Adrenal gland (tissue), 19 donors: Measurements from ENCODE around the gene AXIN2. TPM values are rescaled to one million over a fixed set of nuclear protein-coding genes. Genes with fewer than 3 reads are reported as not detected.

Source experiments
- DNase-seq, 7 donors: peaks; one replicate each; pipeline ENCODE4 v3.0.0-alpha.2; 2019 to 2020
- H3K27ac ChIP-seq, 5 donors: fragments of 200-600 bp; sonication (generic) in 4 of 5; 1 replicate in 3 of 5; 2 replicates in 2 of 5; pipeline versions ENCODE4 v1.5.1 to v1.8.0; 2016 to 2020; ENCODE audit warnings: mild to moderate bottlenecking in 1 of 5
- H3K27me3 ChIP-seq: fragments of 200-600 bp; 2 replicates; pipeline ENCODE4 v1.8.0; 2021
- H3K36me3 ChIP-seq, 2 donors: fragments of 200-600 bp; replicated peaks in 1 of 2; 1 replicate in 1 of 2; 2 replicates in 1 of 2; pipeline versions ENCODE4 v1.5.1 to v1.8.0; 2018 to 2022
- H3K4me1 ChIP-seq, 2 donors: fragments of 200-600 bp; replicated peaks in 1 of 2; 1 replicate in 1 of 2; 2 replicates in 1 of 2; pipeline versions ENCODE4 v1.5.1 to v1.8.0; 2018 to 2021
- H3K4me3 ChIP-seq, 4 donors: fragments of 200-600 bp; sonication (generic) in 3 of 4; one replicate each; pipeline ENCODE4 v1.5.1; 2016 to 2018
- H3K9me3 ChIP-seq, 3 donors: fragments of 200-600 bp; sonication (generic) in 1 of 3; replicated peaks in 1 of 3; 1 replicate in 2 of 3; 2 replicates in 1 of 3; pipeline versions ENCODE4 v1.5.1 to v1.8.0; 2016 to 2021
- CTCF ChIP-seq, 6 experiments: fragments of 450-650 bp in 4 of 6; fragments of 200-600 bp in 2 of 6; sonication (generic) in 1 of 6; IDR thresholded peaks; 1 replicate in 5 of 6; 2 replicates in 1 of 6; pipeline versions ENCODE4 v1.5.1 to v1.8.0; 2016 to 2021; ENCODE audit warnings: antibody characterized with exemption in 6 of 6, mild to moderate bottlenecking in 2 of 6, moderate library complexity in 1 of 6
- POLR2A ChIP-seq, 2 donors: fragments of 450-650 bp; IDR thresholded peaks; one replicate each; pipeline ENCODE4 v1.6.1; 2017; ENCODE audit warnings: antibody characterized with exemption in 2 of 2, mild to moderate bottlenecking in 2 of 2, moderate library complexity in 1 of 2
- WGBS, 4 donors: extraction: QIAGEN DNeasy Blood & Tissue Kit in 2 of 4; methylation state at CpG; one replicate each; pipeline versions ENCODE4 v1.1.5 to v1.1.7; 2013 to 2017; 5-methylcytosine and 5-hydroxymethylcytosine counted together
- intact Hi-C, 2 donors: fragments of 100-400 bp; cut with DNase I; formaldehyde crosslinking; loops; one replicate each; pipeline versions ENCODE4 v1.14.1 to v1.15.0; 2022 to 2023
- long read RNA-seq, 10 donors: library from polyadenylated mRNA in 3 of 10; unstranded in 2 of 10; stranded (forward) in 1 of 10; transcript quantifications; one replicate each; pipeline ENCODE4 v2.0.0 and lab custom pipeline, GENCODE V29; 2021 to 2026
- polyA plus RNA-seq, 3 donors: library from polyadenylated mRNA; stranded (reverse); fragments of 200-250 nt in 2 of 3; fragments of 350-450 nt in 1 of 3; fragmentation: Illumina TruSeq in 1 of 3; extraction: RNeasy Lipid Tissue Mini Kit (QIAGEN cat#74804) in 1 of 3; gene quantifications; one replicate each; pipeline ENCODE4 v1.2.3, GENCODE V29; 2013 to 2014
- total RNA-seq, 9 donors: library from RNA; depleted of rRNA in 4 of 9; stranded (reverse); fragments of >200 nt in 4 of 9; fragments of 120-200 nt in 1 of 9; fragmentation: NEBNext Ultra II Directional in 1 of 9; extraction: Animal tissue kit (Norgen Biotek cat#: 25700) in 1 of 9; gene quantifications; one replicate each; pipeline versions ENCODE4 v1.1.0 to v1.2.4, GENCODE V29; 2013 to 2023
- donor health status: healthy with polysubstance abuse.
- donor health status: Bipolar disorder and iron deficiency.
- donor health status: DM: yes; HTN: yes; CAD: no.
- donor health status: DM: no; HTN: no; CAD: no.
- donor health status: DM: no; HTN: no; CAD: no.
- donor health status: DM: yes; HTN: yes; CAD: no.

Gene AXIN2
- total RNA-seq (10 to 100 TPM; 10.9 to 47.3 (median 26.9) TPM), polyA plus RNA-seq (10 to 100 TPM in 1 of 3 donors, 1 to 10 TPM in 2; 4.4 to 12.7 (median 8.3) TPM)
- long read RNA-seq, donor 1, result 0 reads
- long read RNA-seq, donor 2, result 0 reads
- long read RNA-seq, donor 3, result 0 reads
- long read RNA-seq, donor 4, full-length matches to known transcripts, result 1 of 2 reads
- long read RNA-seq, donor 4, partial matches to known transcripts, result 0 of 2 reads
- long read RNA-seq, donor 4, other reads (novel, unspliced or antisense), result 1 of 2 reads
- long read RNA-seq, donor 5, full-length matches to known transcripts, result 8 of 39 reads
- long read RNA-seq, donor 5, partial matches to known transcripts, result 8 of 39 reads
- long read RNA-seq, donor 5, other reads (novel, unspliced or antisense), result 23 of 39 reads
- long read RNA-seq, donor 6, partial matches to known transcripts, result 1 of 3 reads
- long read RNA-seq, donor 6, other reads (novel, unspliced or antisense), result 2 of 3 reads
- long read RNA-seq, donor 7, result 0 reads
- long read RNA-seq, donor 8, result 0 reads
- long read RNA-seq, donor 9, result 0 reads
- long read RNA-seq, donor 10, result 0 reads

GRCh38 chr17:65561452-65562205, at the start of gene AXIN2:
AXIN2 (minus strand) TSS chr17:65561648; CDS start chr17:65558620, 3,028 bp downstream.
- peaks cover 25 to 42% of the 10 kb centered on the region in 2 donors for H3K4me1 ChIP-seq
- peak in 1 of 2 donors; percentile 53 for TF ChIP-seq POLR2A (IDR thresholded peaks at IDR 0.05)
- TF ChIP-seq CTCF (IDR thresholded peaks at IDR 0.05), result peak in 4 of 6 experiments; percentile 23 to 62 (median 52)
- H3K27me3 ChIP-seq, result no peaks in the 10 kb centered on the region
- no peaks in the 10 kb centered on the region for H3K36me3 ChIP-seq
- intact Hi-C loops, result loop anchor here in 1 of 2 donors (10.0 kb wide), 1 partner anchor 173 kb away; no protein-coding TSS in a partner anchor
- H3K27ac ChIP-seq, result peak within 1 kb of the TSS; percentile 69 to 98 (median 86)
- H3K4me3 ChIP-seq, result peak within 1 kb of the TSS in 3 of 4 donors; percentile 15 to 89 (median 33)
- peak; percentile 91 to 95 (median 94) for DNase-seq
- WGBS, 4 donors, result 1 to 7% (median 1%) methylated on average over 19 to 65 of the region's 65 CpGs
- H3K9me3 ChIP-seq, result no peaks in the 10 kb centered on the region

- no peak for TF ChIP-seq CTCF (IDR thresholded peaks at IDR 0.05)
- TF ChIP-seq POLR2A (IDR thresholded peaks at IDR 0.05), result no peak
- Histone ChIP-seq H3K4me3 (no peak overlapping the region), H3K27me3 (no peaks in the 10 kb centered on the region), H3K4me1 (peaks cover 8 to 13% of the 10 kb centered on the region in 2 donors), H3K36me3 (no peaks in the 10 kb centered on the region), H3K9me3 (no peaks in the 10 kb centered on the region), H3K27ac (peak overlapping the region in 1 of 5 donors; percentile 1)
- DNase-seq, result peak in 2 of 7 donors; percentile 48
- WGBS, 4 donors, result 89 to 96% (median 94%) methylated on average over 2 of the region's 2 CpGs
- intact Hi-C loops, result no loop called here
Observed at GRCh38 chr17:65609749-65610148, 48.3 kb upstream of the AXIN2 start.

GRCh38 chr17:65609286-65609685, 47.8 kb upstream of the AXIN2 start:
- H3K4me3 ChIP-seq, result no peak overlapping the region
- WGBS, 4 donors, result 18 to 58% (median 48%) methylated on average over 2 of the region's 2 CpGs
- H3K27me3 ChIP-seq, result no peaks in the 10 kb centered on the region
- intact Hi-C loops, result no loop called here
- peak in 2 of 7 donors; percentile 43 to 53 for DNase-seq
- no peaks in the 10 kb centered on the region for H3K9me3 ChIP-seq
- H3K4me1 ChIP-seq, result peaks cover 8 to 13% of the 10 kb centered on the region in 2 donors
- H3K27ac ChIP-seq, result peak overlapping the region in 1 of 5 donors; percentile 1
- no peaks in the 10 kb centered on the region for H3K36me3 ChIP-seq
- TF ChIP-seq POLR2A (IDR thresholded peaks at IDR 0.05), result no peak
- no peak for TF ChIP-seq CTCF (IDR thresholded peaks at IDR 0.05)

GRCh38 chr17:65604070-65604469, 42.6 kb upstream of the AXIN2 start:
- Histone ChIP-seq H3K4me1 (peaks cover 7 to 9% of the 10 kb centered on the region in 2 donors), H3K4me3 (no peak overlapping the region), H3K27ac (no peak overlapping the region), H3K36me3 (no peaks in the 10 kb centered on the region), H3K27me3 (no peaks in the 10 kb centered on the region), H3K9me3 (no peaks in the 10 kb centered on the region)
- intact Hi-C loops, result no loop called here
- TF ChIP-seq CTCF (IDR thresholded peaks at IDR 0.05), result no peak
- TF ChIP-seq POLR2A (IDR thresholded peaks at IDR 0.05), result no peak
- 56 to 84% (median 66%) methylated on average over 4 of the region's 4 CpGs for WGBS, 4 donors
- DNase-seq, result no peak
